ENCODE results near the gene INO80E. TPM values are rescaled to one million over a fixed set of nuclear protein-coding genes. Genes with fewer than 3 reads are reported as not detected.
A peak's percentile ranks its signal among the peaks of the same experiment; 100 is the strongest.

Gene INO80E
- total RNA-seq, 1 donor: 25.9 TPM

DNA sequence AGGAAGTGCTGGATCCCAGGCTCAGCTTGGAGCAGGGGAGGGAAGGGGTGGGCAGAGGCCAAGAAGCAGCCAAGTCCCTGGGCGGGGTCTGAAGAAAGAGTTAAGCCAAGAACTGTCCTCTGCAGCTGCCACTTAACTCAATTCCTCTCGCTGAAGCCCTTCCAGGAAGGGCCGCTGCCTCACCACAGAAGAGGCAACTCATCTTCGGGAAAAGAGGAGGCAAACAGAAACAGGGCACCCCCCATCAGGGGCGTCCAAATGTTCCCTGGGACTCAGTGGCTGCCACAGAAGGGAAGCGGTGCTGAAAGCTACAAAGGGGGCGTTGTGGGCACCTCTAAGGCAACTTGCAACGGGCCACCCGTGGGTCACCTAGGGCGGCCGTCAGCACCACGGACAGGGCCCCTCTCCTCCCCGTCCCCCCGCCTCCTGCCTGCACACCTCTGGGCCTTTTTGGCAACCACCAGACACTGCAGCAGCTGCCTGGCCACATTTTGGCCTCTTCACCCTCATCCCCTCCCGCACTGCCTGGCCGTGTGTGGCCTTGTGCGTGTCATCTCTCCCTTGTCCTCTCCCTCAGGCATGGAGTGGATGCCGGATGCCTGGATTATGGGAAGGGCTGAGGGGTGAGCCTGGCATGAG, 32.5 kb downstream of the INO80E start:
- DNase-seq (ENCODE audit: low read depth): no peak
- H3K4me3 ChIP-seq (ENCODE audit: low read depth, low read length): no peak overlapping the region
- TF ChIP-seq, protein P1, sequence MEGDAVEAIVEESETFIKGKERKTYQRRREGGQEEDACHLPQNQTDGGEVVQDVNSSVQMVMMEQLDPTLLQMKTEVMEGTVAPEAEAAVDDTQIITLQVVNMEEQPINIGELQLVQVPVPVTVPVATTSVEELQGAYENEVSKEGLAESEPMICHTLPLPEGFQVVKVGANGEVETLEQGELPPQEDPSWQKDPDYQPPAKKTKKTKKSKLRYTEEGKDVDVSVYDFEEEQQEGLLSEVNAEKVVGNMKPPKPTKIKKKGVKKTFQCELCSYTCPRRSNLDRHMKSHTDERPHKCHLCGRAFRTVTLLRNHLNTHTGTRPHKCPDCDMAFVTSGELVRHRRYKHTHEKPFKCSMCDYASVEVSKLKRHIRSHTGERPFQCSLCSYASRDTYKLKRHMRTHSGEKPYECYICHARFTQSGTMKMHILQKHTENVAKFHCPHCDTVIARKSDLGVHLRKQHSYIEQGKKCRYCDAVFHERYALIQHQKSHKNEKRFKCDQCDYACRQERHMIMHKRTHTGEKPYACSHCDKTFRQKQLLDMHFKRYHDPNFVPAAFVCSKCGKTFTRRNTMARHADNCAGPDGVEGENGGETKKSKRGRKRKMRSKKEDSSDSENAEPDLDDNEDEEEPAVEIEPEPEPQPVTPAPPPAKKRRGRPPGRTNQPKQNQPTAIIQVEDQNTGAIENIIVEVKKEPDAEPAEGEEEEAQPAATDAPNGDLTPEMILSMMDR (IDR thresholded peaks at IDR 0.05; ENCODE audit: insufficient read depth, low read depth, low read length): no peak

DNA sequence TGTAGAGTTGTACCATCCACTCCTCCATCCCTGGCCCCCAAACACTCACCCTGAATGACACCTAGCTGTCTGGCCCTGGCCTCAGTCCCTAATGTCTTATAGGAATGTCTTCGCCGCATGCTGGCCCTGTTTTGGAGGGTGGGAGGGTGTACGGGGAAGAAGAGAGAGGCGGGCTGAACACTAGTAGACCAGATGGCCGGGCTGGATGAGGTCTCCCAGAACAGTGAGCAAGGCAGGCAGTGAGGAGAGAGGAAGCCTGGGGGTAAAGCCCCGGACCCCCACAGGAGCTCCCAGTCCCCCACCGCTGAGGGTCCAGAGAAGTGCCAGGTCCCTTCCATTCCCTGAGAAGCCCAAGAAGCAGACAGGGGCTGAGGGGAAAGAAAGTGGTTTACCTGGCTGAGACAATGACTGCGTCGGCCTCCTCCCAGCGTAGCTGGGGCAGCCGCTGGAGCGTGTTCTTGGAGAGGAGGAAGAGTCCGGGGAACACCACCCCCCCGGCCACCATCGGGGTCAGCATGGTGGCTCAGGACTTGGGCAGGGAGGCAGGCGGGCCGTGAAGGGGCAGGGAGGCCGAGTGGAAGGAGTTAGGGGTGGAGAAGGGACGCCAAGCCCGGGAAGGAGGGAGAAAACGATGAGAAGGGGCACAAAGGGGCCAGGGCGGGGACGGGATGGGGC, 34.1 kb downstream of the INO80E start:
- no peak for DNase-seq (ENCODE audit: low read depth)
- TF ChIP-seq, protein P1 (IDR thresholded peaks at IDR 0.05; ENCODE audit: insufficient read depth, low read depth, low read length): no peak
- no peak overlapping the region for H3K4me3 ChIP-seq (ENCODE audit: low read depth, low read length)

DNA sequence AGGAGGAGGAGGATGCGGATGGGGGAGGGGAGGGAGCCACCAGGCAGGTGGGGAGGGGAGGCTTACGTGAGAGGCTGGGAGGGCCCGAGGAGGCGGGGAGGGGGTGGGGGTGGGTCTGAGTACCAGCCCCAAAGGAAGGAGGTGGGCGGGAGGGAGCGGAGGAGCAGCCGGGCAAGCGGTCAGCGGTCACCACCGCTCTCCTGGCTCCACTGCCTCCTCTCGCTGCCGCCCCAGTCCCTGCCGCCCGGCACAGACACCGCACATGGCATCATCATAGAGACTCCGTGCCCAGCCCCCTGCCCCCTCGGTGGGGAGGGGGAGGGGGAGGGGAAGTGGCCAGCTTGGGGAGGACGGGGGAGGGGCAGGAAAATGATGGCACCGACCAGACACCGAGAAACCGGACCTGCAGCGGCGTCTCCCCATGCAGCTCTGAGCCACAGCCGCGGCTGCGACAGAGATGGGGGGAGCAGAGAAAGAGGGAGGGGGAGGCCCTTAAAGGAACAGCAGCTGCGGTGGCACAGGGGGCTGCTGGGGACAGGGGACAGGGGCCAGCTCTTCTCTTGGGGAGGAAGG, 34.9 kb downstream of the INO80E start, which contains the start of gene TLCD3B:
TSS of gene TLCD3B (minus strand) at position 431 of the 573 bp plus-strand sequence. CDS start 744 bp downstream, outside the sequence.
- TF ChIP-seq, protein P1 (IDR thresholded peaks at IDR 0.05; ENCODE audit: insufficient read depth, low read depth, low read length): no peak
- DNase-seq (ENCODE audit: low read depth): no peak
- H3K4me3 ChIP-seq (ENCODE audit: low read depth, low read length): no peak within 1 kb of the TSS

DNA sequence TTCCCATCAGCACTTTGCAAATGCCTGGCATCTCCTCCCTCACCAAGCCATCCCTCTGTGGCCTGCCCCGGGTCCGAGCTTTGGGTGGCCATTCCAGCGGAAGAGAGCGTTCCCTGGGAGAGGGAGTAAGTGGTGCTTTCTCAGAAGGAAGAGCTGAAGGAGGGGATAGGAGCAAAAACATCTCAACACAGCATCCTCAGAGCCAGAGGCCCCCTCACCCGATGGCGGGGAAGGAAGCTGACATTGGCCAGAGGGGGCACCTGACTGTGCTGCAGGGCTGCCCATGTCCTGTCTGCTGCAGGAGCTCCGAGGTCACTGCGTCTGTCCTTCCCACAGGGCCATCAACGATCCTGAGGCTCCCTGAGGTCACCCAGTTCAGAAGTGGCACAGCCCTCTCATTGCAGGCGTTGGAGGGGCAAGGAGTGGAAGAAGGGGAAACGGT, 35.5 kb downstream of the INO80E start:
- TF ChIP-seq, protein P1 (IDR thresholded peaks at IDR 0.05; ENCODE audit: insufficient read depth, low read depth, low read length): no peak
- no peak for DNase-seq (ENCODE audit: low read depth)
- H3K4me3 ChIP-seq (ENCODE audit: low read depth, low read length): no peak overlapping the region

DNA sequence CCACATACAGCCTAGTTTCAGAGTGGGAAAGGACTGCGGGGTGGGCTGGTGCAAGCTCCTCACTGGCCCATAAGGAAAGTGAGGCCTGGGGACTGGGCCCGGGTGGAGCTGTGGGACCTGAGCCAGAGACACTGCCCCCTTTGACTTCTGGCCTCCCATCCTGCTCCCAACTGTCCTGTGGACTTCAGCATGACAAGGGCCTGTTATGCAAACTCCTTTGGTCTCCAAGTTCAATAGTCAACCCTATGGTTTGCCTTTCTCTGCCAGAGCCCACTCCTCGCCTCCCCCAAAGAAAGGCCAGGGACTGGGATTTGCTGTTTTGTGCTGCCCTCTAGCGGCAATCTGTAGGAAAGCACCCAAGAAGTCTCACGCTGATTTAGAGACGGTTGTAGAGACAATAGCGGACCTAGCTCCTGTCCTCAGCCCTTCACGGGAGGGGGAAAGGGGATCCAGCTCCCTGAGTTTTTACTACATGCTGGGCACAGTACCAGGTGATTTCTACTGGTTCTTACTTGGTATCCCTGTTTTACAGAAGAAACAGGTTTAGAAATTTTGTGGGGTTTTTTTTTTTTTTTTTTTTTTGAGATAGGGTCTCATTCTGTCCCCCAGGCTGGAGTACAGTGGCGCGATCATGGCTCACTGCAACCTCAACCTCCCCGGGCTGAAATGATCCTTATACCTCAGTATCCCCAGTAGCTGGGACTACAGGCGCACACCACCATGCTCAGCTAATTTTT, 36.2 kb downstream of the INO80E start:
- peak; percentile 67 for DNase-seq (ENCODE audit: low read depth)
- H3K4me3 ChIP-seq (ENCODE audit: low read depth, low read length): no peak overlapping the region
- TF ChIP-seq, protein P1 (IDR thresholded peaks at IDR 0.05; ENCODE audit: insufficient read depth, low read depth, low read length): peak; percentile 87

DNA sequence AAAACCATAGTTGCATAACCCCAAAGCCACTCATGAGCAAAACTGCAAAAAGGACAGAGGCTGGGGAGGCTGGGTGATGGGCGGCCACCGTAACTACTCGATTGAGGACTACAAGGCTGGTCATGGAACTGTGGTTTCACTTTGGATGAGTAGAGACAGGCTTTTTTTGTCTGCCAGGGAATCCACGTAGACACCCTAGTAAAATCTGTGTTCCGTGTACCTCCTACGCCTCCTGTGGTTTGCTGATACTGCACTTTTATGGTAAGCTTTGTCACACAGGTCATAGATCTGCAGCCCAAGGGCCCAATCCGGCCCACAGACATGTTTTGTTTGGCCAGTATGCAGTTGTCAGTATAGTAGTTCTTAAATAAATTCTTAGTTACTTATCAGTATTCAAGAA, 37.2 kb downstream of the INO80E start:
- DNase-seq (ENCODE audit: low read depth): no peak
- TF ChIP-seq, protein P1 (IDR thresholded peaks at IDR 0.05; ENCODE audit: insufficient read depth, low read depth, low read length): no peak
- no peak overlapping the region for H3K4me3 ChIP-seq (ENCODE audit: low read depth, low read length)

Measured in fibroblast of villous mesenchyme (primary cell).